ENCODE data around the gene STX2.

Gene STX2

GRCh38 chr12:130807309-130807708, 31.7 kb downstream of the STX2 start:
- Histone ChIP-seq H4K20me1 (ENCODE audit: insufficient read depth, low read length, poor library complexity, severe bottlenecking) (no peaks in the 10 kb centered on the region), H3K79me2 (ENCODE audit: insufficient read depth, low read length) (no peaks in the 10 kb centered on the region), H3K9me2 (replicated peaks; ENCODE audit: low read depth, low read length) (no peaks in the 10 kb centered on the region), H3K36me3 (ENCODE audit: insufficient read depth, low read length) (peaks cover 55% of the 10 kb centered on the region; the same call in 1 of the 2 replicates), H3K4me1 (ENCODE audit: insufficient read depth, low read length, poor library complexity, severe bottlenecking) (no peaks in the 10 kb centered on the region), H3K9me3 (ENCODE audit: insufficient read depth, low read depth, low read length) (peaks cover 7% of the 10 kb centered on the region; the same call in 1 of the 2 replicates), H3F3A (ENCODE audit: low read depth) (no peaks in the 10 kb centered on the region), H3K4me3 (ENCODE audit: low read length, poor library complexity, severe bottlenecking) (no peak overlapping the region), H3K9ac (ENCODE audit: low read depth, low read length, poor library complexity, severe bottlenecking) (no peak overlapping the region), H3K27me3 (ENCODE audit: insufficient read depth, low read length, poor library complexity, severe bottlenecking) (no peaks in the 10 kb centered on the region), H2AFZ (ENCODE audit: low read length) (no peak overlapping the region), H3K4me2 (ENCODE audit: low read depth, low read length, poor library complexity, severe bottlenecking) (no peak overlapping the region)
- no peak for TF ChIP-seq CTCF (conservative IDR thresholded peaks at IDR 0.05; ENCODE audit: low read length)

GRCh38 chr12:130806574-130806973, 32.5 kb downstream of the STX2 start:
- peaks cover 55% of the 10 kb centered on the region; the same call in 1 of the 2 replicates for H3K36me3 ChIP-seq (ENCODE audit: insufficient read depth, low read length)
- H3K9ac ChIP-seq (ENCODE audit: low read depth, low read length, poor library complexity, severe bottlenecking) = no peak overlapping the region
- H3K4me3 ChIP-seq (ENCODE audit: low read length, poor library complexity, severe bottlenecking) = no peak overlapping the region
- H3K4me1 ChIP-seq (ENCODE audit: insufficient read depth, low read length, poor library complexity, severe bottlenecking) = no peaks in the 10 kb centered on the region
- H4K20me1 ChIP-seq (ENCODE audit: insufficient read depth, low read length, poor library complexity, severe bottlenecking) = no peaks in the 10 kb centered on the region
- H3K4me2 ChIP-seq (ENCODE audit: low read depth, low read length, poor library complexity, severe bottlenecking) = no peak overlapping the region
- TF ChIP-seq EZH2phosphoT487 (IDR thresholded peaks at IDR 0.05; ENCODE audit: borderline replicate concordance) (no peak), CTCF (conservative IDR thresholded peaks at IDR 0.05; ENCODE audit: low read length) (no peak)
- no peaks in the 10 kb centered on the region for H3F3A ChIP-seq (ENCODE audit: low read depth)
- H2AFZ ChIP-seq (ENCODE audit: low read length) = no peak overlapping the region
- no peaks in the 10 kb centered on the region for H3K27me3 ChIP-seq (ENCODE audit: insufficient read depth, low read length, poor library complexity, severe bottlenecking)
- H3K9me3 ChIP-seq (ENCODE audit: insufficient read depth, low read depth, low read length) = peaks cover 7% of the 10 kb centered on the region; the same call in 1 of the 2 replicates
- H3K79me2 ChIP-seq (ENCODE audit: insufficient read depth, low read length) = no peaks in the 10 kb centered on the region
- no peaks in the 10 kb centered on the region for H3K9me2 ChIP-seq (replicated peaks; ENCODE audit: low read depth, low read length)

- Histone ChIP-seq H3K9me3 (ENCODE audit: insufficient read depth, low read depth, low read length) (peaks cover 7% of the 10 kb centered on the region; the same call in 1 of the 2 replicates), H3K9ac (ENCODE audit: low read depth, low read length, poor library complexity, severe bottlenecking) (no peak overlapping the region), H3K9me2 (replicated peaks; ENCODE audit: low read depth, low read length) (no peaks in the 10 kb centered on the region), H4K20me1 (ENCODE audit: insufficient read depth, low read length, poor library complexity, severe bottlenecking) (no peaks in the 10 kb centered on the region), H3K4me3 (ENCODE audit: low read length, poor library complexity, severe bottlenecking) (no peak overlapping the region), H3K36me3 (ENCODE audit: insufficient read depth, low read length) (peaks cover 60% of the 10 kb centered on the region; the same call in 1 of the 2 replicates), H2AFZ (ENCODE audit: low read length) (no peak overlapping the region), H3F3A (ENCODE audit: low read depth) (no peaks in the 10 kb centered on the region), H3K27me3 (ENCODE audit: insufficient read depth, low read length, poor library complexity, severe bottlenecking) (no peaks in the 10 kb centered on the region), H3K4me1 (ENCODE audit: insufficient read depth, low read length, poor library complexity, severe bottlenecking) (no peaks in the 10 kb centered on the region), H3K4me2 (ENCODE audit: low read depth, low read length, poor library complexity, severe bottlenecking) (no peak overlapping the region), H3K79me2 (ENCODE audit: insufficient read depth, low read length) (no peaks in the 10 kb centered on the region)
- TF ChIP-seq CTCF (conservative IDR thresholded peaks at IDR 0.05; ENCODE audit: low read length) (no peak), EZH2phosphoT487 (IDR thresholded peaks at IDR 0.05; ENCODE audit: borderline replicate concordance) (no peak)
Observed at GRCh38 chr12:130805635-130806034, 33.4 kb downstream of the STX2 start.

Data from Loucy (cell line).